CD14-positive monocyte (primary cell): ENCODE data around the gene FERMT2. TPM values are rescaled to one million over a fixed set of nuclear protein-coding genes. Genes with fewer than 3 reads are reported as not detected.
A peak's percentile ranks its signal among the peaks of the same experiment; 100 is the strongest.

Source experiments
- DNase-seq, 3 donors: peaks; one replicate each; pipeline ENCODE4 v3.0.0-alpha.2; 2011 to 2022
- H2AFZ ChIP-seq: 2 replicates; pipeline ENCODE4 v1.6.0; 2012; ENCODE audit warnings: mild to moderate bottlenecking, low read depth, low read length, inconsistent platforms; ENCODE audit not compliant: insufficient read depth, poor library complexity, severe bottlenecking
- H3K27ac ChIP-seq, 2 donors: 1 replicate in 1 of 2; 2 replicates in 1 of 2; pipeline ENCODE4 v1.5.1; 2012 to 2013; ENCODE audit warnings: low read length in 2 of 2, control low read depth in 1 of 2, inconsistent platforms in 1 of 2, low read depth in 1 of 2, mild to moderate bottlenecking in 1 of 2
- H3K27me3 ChIP-seq, 2 donors: one replicate each; pipeline versions ENCODE4 v1.6.0 to v1.6.1; 2011 to 2013; ENCODE audit warnings: low read length in 2 of 2; ENCODE audit not compliant: control insufficient read depth in 2 of 2, insufficient read depth in 2 of 2
- H3K36me3 ChIP-seq, 2 donors: replicated peaks in 1 of 2; 1 replicate in 1 of 2; 2 replicates in 1 of 2; pipeline versions ENCODE4 v1.5.1 to v1.6.1; 2012 to 2013; ENCODE audit warnings: low read length in 2 of 2, control low read depth in 1 of 2, inconsistent platforms in 1 of 2, mild to moderate bottlenecking in 1 of 2; ENCODE audit not compliant: insufficient read depth in 2 of 2, control insufficient read depth in 1 of 2
- H3K4me1 ChIP-seq, 2 donors: 1 replicate in 1 of 2; 2 replicates in 1 of 2; pipeline versions ENCODE4 v1.5.1 to v1.6.1; 2012 to 2013; ENCODE audit warnings: low read length in 2 of 2, control low read depth in 1 of 2, inconsistent platforms in 1 of 2, mild to moderate bottlenecking in 1 of 2, moderate library complexity in 1 of 2; ENCODE audit not compliant: insufficient read depth in 2 of 2, control insufficient read depth in 1 of 2
- H3K4me2 ChIP-seq: replicated peaks from 2 replicates; pipeline ENCODE3; 2012; ENCODE audit warnings: low read length, moderate library complexity, mild to moderate bottlenecking; ENCODE audit not compliant: poor library complexity, severe bottlenecking; ENCODE audit errors: extremely low read depth
- H3K4me3 ChIP-seq, 3 experiments: fragments of 200-600 bp in 1 of 3; sonication (generic) in 1 of 3; replicated peaks in 1 of 3; 1 replicate in 2 of 3; 2 replicates in 1 of 3; pipeline ENCODE4 v1.5.1; 2011 to 2013; ENCODE audit warnings: low read length in 3 of 3, mild to moderate bottlenecking in 3 of 3, control low read depth in 2 of 3, low read depth in 2 of 3, inconsistent platforms in 1 of 3, moderate library complexity in 1 of 3
- H3K79me2 ChIP-seq: 2 replicates; pipeline ENCODE4 v1.6.0; 2012; ENCODE audit warnings: mild to moderate bottlenecking, control low read depth, inconsistent platforms, low read length, moderate library complexity; ENCODE audit not compliant: insufficient read depth
- H3K9ac ChIP-seq: 2 replicates; pipeline ENCODE4 v1.6.0; 2017; ENCODE audit warnings: low read length, mild to moderate bottlenecking; ENCODE audit not compliant: insufficient read depth, poor library complexity, severe bottlenecking
- H3K9me3 ChIP-seq, 2 donors: replicated peaks in 1 of 2; 1 replicate in 1 of 2; 2 replicates in 1 of 2; pipeline versions ENCODE4 v1.5.1 to v1.6.1; 2012 to 2013; ENCODE audit warnings: low read length in 2 of 2, control low read depth in 1 of 2; ENCODE audit not compliant: control insufficient read depth in 1 of 2, insufficient read depth in 1 of 2
- H4K20me1 ChIP-seq: 2 replicates; pipeline ENCODE4 v1.6.0; 2012; ENCODE audit warnings: mild to moderate bottlenecking, low read length, control low read depth, moderate library complexity; ENCODE audit not compliant: insufficient read depth
- H3K27ac Mint-ChIP-seq, 7 donors: one replicate each; pipeline ENCODE4 v1.8.0; 2020; ENCODE audit warnings: mild to moderate bottlenecking in 7 of 7, mixed read lengths in 7 of 7, moderate library complexity in 6 of 7, inconsistent platforms in 2 of 7
- H3K27me3 Mint-ChIP-seq, 3 donors: one replicate each; pipeline ENCODE4 v1.8.0; 2021 to 2022; ENCODE audit warnings: low read depth in 3 of 3, mild to moderate bottlenecking in 3 of 3, mixed read lengths in 3 of 3, moderate library complexity in 3 of 3, inconsistent platforms in 1 of 3
- H3K36me3 Mint-ChIP-seq, 2 donors: one replicate each; pipeline ENCODE4 v1.8.0; 2020; ENCODE audit warnings: mixed read lengths in 2 of 2, inconsistent platforms in 1 of 2, mild to moderate bottlenecking in 1 of 2
- H3K4me1 Mint-ChIP-seq: one replicate; pipeline ENCODE4 v1.8.0; 2020; ENCODE audit warnings: mild to moderate bottlenecking, mixed read lengths
- H3K4me3 Mint-ChIP-seq, 2 donors: one replicate each; pipeline ENCODE4 v1.8.0; 2020; ENCODE audit warnings: mild to moderate bottlenecking in 2 of 2, mixed read lengths in 2 of 2, moderate library complexity in 1 of 2
- H3K9me3 Mint-ChIP-seq, 7 donors: one replicate each; pipeline ENCODE4 v1.8.0; 2020 to 2022; ENCODE audit warnings: mixed read lengths in 7 of 7, mild to moderate bottlenecking in 6 of 7, moderate library complexity in 6 of 7, inconsistent platforms in 2 of 7
- CTCF ChIP-seq: fragments of 200-600 bp; IDR thresholded peaks from one replicate; pipeline ENCODE4 v1.8.0; 2022; ENCODE audit warnings: antibody characterized with exemption, mild to moderate bottlenecking
- WGBS: methylation state at CpG from one replicate; pipeline ENCODE4 v1.1.5; 2013; ENCODE audit warnings: missing lambda C conversion rate; ENCODE audit not compliant: insufficient coverage; 5-methylcytosine and 5-hydroxymethylcytosine counted together
- intact Hi-C, 2 donors: fragments of 100-400 bp; cut with micrococcal nuclease; formaldehyde crosslinking; loops; one replicate each; pipeline versions ENCODE4 v1.15.0 to v1.15.1; 2023
- polyA plus RNA-seq, 3 donors: library from polyadenylated mRNA; depleted of rRNA in 1 of 3; unstranded in 2 of 3; stranded (reverse) in 1 of 3; fragments of 300-500 nt in 2 of 3; fragments of >200 nt in 1 of 3; fragmentation: Illumina TruSeq in 2 of 3; gene quantifications; 1 replicate in 2 of 3; 2 replicates in 1 of 3; pipeline ENCODE4 v1.2.3, GENCODE V29; 2012 to 2021

Gene FERMT2
- polyA plus RNA-seq, 3 donors, result not detected

DNA sequence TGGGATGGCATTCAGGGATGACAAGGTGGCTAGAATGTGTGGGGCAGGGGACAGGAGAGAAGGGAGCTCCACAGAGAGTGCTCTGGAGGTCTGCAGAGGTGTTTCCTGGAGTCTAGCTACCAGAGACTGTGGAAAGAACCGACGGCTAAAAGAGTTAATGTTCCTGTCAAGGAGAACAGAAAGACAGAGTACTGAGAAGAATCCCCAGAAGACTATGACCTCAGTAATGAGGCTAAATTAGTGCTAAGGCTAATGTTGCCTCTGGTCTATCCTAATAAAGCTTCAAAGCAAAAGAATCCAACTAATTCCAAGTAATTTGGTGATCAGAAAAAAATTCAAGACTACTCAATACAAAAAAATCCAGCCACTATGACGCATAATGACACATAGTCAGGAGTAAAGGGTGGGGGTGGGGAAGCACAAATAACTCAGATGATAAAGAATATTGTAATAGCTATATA is 44.7 kb downstream of the FERMT2 start:
- H3K4me1 ChIP-seq, result no peaks in the 10 kb centered on the region
- H4K20me1 ChIP-seq, result no peaks in the 10 kb centered on the region
- H2AFZ ChIP-seq, result no peak overlapping the region
- DNase-seq, result no peak
- intact Hi-C loops, result no loop called here
- H3K36me3 Mint-ChIP-seq, result no peaks in the 10 kb centered on the region
- no peak overlapping the region for H3K4me2 ChIP-seq
- no peaks in the 10 kb centered on the region for H3K79me2 ChIP-seq
- H3K9ac ChIP-seq, result no peak overlapping the region
- no peak overlapping the region for H3K4me3 ChIP-seq
- H3K27me3 Mint-ChIP-seq, result peaks cover 2 to 6% (median 4%) of the 10 kb centered on the region in 3 donors
- 100% methylated on average over 1 of the region's 3 CpGs for WGBS
- H3K27me3 ChIP-seq, result no peaks in the 10 kb centered on the region
- no peaks in the 10 kb centered on the region for H3K9me3 ChIP-seq
- no peaks in the 10 kb centered on the region for H3K4me1 Mint-ChIP-seq
- H3K27ac Mint-ChIP-seq, result no peak overlapping the region
- no peaks in the 10 kb centered on the region for H3K9me3 Mint-ChIP-seq
- H3K36me3 ChIP-seq, result no peaks in the 10 kb centered on the region
- H3K27ac ChIP-seq, result no peak overlapping the region
- TF ChIP-seq CTCF, result no peak
- no peak overlapping the region for H3K4me3 Mint-ChIP-seq

DNA sequence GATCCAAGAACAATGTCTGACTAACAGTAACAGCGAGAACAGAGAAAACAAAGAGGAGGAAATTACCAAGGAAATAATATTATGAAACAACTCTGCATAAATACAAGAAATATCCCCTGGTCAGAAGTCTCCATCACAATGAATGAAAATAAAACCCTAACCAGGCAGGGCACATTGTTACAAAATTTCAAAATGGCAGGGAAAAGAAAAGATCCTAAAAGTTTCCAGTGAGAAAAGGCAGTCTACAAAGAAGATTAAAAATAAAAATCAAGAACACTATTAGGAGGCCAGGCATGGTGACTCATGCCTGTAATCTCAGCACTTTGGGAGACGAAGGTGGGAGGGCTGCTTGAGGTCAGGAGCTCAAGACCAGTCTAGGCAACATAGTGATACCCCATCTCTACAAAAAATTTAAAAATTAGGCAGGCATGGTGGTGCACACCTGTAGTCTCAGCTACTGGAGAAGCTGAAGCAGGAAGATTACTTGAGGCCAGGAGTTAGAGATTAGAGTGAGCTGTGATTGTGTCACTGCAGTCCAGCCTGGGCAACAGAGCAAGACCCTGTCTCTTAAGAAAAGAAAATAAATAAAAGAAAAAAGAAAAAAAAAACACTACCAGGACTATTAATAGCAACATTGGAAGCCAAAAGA is 47.8 kb downstream of the FERMT2 start:
- intact Hi-C loops, result no loop called here
- Histone ChIP-seq H3K36me3 (no peaks in the 10 kb centered on the region), H3K27ac (no peak overlapping the region), H4K20me1 (no peaks in the 10 kb centered on the region), H3K4me3 (no peak overlapping the region), H3K27me3 (no peaks in the 10 kb centered on the region), H3K9me3 (no peaks in the 10 kb centered on the region), H2AFZ (peak overlapping the region; percentile 29), H3K79me2 (no peaks in the 10 kb centered on the region), H3K4me2 (no peak overlapping the region), H3K9ac (no peak overlapping the region), H3K4me1 (no peaks in the 10 kb centered on the region)
- Mint-ChIP-seq H3K9me3 (no peaks in the 10 kb centered on the region), H3K4me3 (no peak overlapping the region), H3K27me3 (peaks cover 2 to 3% (median 2%) of the 10 kb centered on the region in 3 donors), H3K36me3 (no peaks in the 10 kb centered on the region), H3K27ac (no peak overlapping the region), H3K4me1 (no peaks in the 10 kb centered on the region)
- no peak for DNase-seq
- WGBS, result no CpG with 5 or more reads among the region's 2 CpGs
- no peak for TF ChIP-seq CTCF
